Lower leg skin (tissue), 3 donors: ENCODE data around the gene NDUFAF2.

Experiments used
- POLR2A ChIP-seq, 2 donors: fragments of 450-650 bp; IDR thresholded peaks; one replicate each; pipeline ENCODE4 v1.6.1; 2016 to 2017; ENCODE audit warnings: antibody characterized with exemption in 2 of 2, mild to moderate bottlenecking in 1 of 2, moderate library complexity in 1 of 2
- TF ChIP-seq, protein P1 (sequence below), 3 donors: fragments of 450-650 bp; IDR thresholded peaks; one replicate each; pipeline ENCODE4 v1.5.1; 2016; ENCODE audit warnings: antibody characterized with exemption in 3 of 3, mild to moderate bottlenecking in 3 of 3, moderate library complexity in 2 of 3

DNA sequence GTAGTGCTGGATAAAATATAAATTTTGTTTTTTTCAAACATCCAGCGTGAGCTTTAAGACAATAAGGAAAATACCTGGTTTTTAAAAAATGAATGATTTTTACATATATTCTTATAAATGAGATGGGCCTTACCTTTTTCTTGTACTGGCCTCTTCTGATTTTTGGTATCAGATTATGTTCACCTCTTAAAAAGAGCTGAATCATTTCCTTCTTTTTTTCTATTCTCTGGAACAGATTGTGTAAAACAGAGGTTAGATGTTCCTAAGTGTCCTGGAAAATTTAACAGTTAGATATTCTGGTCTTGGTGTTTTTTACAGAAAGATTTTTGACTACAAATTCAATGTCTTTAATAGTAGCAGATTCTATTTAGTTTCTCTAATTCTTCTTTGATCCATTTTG, 74.6 kb downstream of the NDUFAF2 start:
- TF ChIP-seq, protein P1, sequence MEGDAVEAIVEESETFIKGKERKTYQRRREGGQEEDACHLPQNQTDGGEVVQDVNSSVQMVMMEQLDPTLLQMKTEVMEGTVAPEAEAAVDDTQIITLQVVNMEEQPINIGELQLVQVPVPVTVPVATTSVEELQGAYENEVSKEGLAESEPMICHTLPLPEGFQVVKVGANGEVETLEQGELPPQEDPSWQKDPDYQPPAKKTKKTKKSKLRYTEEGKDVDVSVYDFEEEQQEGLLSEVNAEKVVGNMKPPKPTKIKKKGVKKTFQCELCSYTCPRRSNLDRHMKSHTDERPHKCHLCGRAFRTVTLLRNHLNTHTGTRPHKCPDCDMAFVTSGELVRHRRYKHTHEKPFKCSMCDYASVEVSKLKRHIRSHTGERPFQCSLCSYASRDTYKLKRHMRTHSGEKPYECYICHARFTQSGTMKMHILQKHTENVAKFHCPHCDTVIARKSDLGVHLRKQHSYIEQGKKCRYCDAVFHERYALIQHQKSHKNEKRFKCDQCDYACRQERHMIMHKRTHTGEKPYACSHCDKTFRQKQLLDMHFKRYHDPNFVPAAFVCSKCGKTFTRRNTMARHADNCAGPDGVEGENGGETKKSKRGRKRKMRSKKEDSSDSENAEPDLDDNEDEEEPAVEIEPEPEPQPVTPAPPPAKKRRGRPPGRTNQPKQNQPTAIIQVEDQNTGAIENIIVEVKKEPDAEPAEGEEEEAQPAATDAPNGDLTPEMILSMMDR (IDR thresholded peaks at IDR 0.05): no peak
- TF ChIP-seq POLR2A (IDR thresholded peaks at IDR 0.05): no peak
